MCF 10A (cell line): ENCODE data around the gene HPCA. TPM values are rescaled to one million over a fixed set of nuclear protein-coding genes. Genes with fewer than 3 reads are reported as not detected.

Source experiments
- BruUV-seq: library from RNA; stranded (reverse); fragments of 400-500 nt; replicated peaks from 2 replicates; lab custom pipeline; 2021; lab: Mats Ljungman, UMichigan
- CTCF ChIA-PET: fragments of 300-600 bp; sonication (Branson Sonifier 250); formaldehyde crosslinking; extraction: SDS; loops from one replicate; lab custom pipeline; 2021; ENCODE audit warnings: antibody characterized with exemption, inconsistent platforms; lab: Yijun Ruan, JAX
- POLR2A ChIA-PET: fragments of 300-600, 350-650 bp; sonication (Branson Sonifier 250); formaldehyde crosslinking; extraction: SDS; loops from one replicate; lab custom pipeline; 2020; ENCODE audit warnings: antibody characterized with exemption, inconsistent platforms; lab: Yijun Ruan, JAX
- DNase-seq: peaks from one replicate; pipeline ENCODE4 v3.0.0-alpha.2; 2018; ENCODE audit not compliant: unreplicated experiment
- H3K27ac Mint-ChIP-seq: one replicate; pipeline ENCODE4 v1.8.0; 2022; ENCODE audit warnings: mild to moderate bottlenecking, low read depth, mixed read lengths; ENCODE audit not compliant: unreplicated experiment
- H3K27me3 Mint-ChIP-seq: one replicate; pipeline ENCODE4 v1.8.0; 2022; ENCODE audit warnings: mixed read lengths; ENCODE audit not compliant: insufficient read depth, unreplicated experiment
- H3K36me3 Mint-ChIP-seq: one replicate; pipeline ENCODE4 v1.8.0; 2022; ENCODE audit warnings: mild to moderate bottlenecking, moderate library complexity, mixed read lengths; ENCODE audit not compliant: insufficient read depth, unreplicated experiment
- H3K4me1 Mint-ChIP-seq: one replicate; pipeline ENCODE4 v1.8.0; 2022; ENCODE audit warnings: mixed read lengths; ENCODE audit not compliant: insufficient read depth, unreplicated experiment
- H3K4me3 Mint-ChIP-seq: one replicate; pipeline ENCODE4 v1.8.0; 2022; ENCODE audit warnings: mild to moderate bottlenecking, moderate library complexity, mixed read lengths; ENCODE audit not compliant: unreplicated experiment
- H3K9me3 Mint-ChIP-seq: one replicate; pipeline ENCODE4 v1.8.0; 2022; ENCODE audit warnings: mixed read lengths; ENCODE audit not compliant: unreplicated experiment
- intact Hi-C: fragments of 100-400 bp; cut with micrococcal nuclease; formaldehyde crosslinking; loops from 2 replicates; pipeline ENCODE4 v1.14.1; 2022
- total RNA-seq: library from RNA; stranded (reverse); gene quantifications from 2 replicates; pipeline ENCODE4 v1.2.3, GENCODE V29; 2022
- TF ChIP-seq, protein P1 (sequence below): fragments of 200-600 bp; IDR thresholded peaks from one replicate; pipeline ENCODE4 v1.8.0; 2022; ENCODE audit warnings: antibody characterized with exemption, mild to moderate bottlenecking; ENCODE audit not compliant: unreplicated experiment

Gene HPCA
- total RNA-seq, 1 experiment from 2014 or later = not detected

DNA sequence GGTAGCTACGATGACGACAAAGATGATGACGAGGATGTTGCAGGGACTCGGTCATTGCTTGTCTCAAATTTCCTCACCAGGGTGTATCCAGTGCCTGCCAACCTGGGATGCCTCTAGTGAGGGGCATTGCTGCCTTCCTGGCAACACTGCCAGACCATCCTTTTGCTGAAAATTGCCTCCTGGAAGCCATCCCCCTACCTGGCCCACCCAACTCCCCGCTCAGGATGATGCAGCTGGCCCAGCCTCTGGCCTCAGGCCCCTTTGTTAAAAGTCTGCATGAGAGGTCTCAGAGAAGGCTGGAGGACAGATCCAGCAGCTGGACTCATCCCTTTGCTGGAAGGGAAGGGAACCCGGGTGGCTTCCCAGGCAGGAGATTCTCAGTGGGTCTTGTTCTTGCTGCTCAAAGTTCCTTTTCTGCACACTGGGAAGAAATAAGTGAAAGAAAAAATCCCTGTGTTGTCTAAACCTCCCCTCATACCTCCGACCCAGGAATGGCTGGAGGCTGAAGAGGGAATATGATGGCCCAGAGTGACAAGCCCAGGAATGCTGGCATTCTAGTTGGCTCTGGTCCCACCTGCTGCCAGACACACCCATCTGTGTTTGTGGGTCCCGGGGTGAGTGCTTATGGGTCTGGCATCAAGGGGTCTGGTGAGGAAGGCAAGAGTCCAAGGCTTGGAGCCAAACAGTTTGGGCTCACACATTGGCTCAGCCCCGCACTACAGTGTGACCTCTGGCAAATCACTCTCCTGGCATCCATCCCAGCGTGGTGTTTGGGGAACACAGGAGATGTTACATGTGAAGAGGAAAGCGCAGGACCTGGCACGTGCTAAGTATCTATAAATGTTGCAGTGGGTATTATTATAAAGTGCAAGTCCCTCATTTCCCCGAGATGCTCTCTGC lies 8.8 kb upstream of the HPCA start:
- Mint-ChIP-seq H3K4me3 (no peak overlapping the region), H3K27ac (no peak overlapping the region), H3K27me3 (peaks cover 11% of the 10 kb centered on the region), H3K4me1 (peaks cover 7% of the 10 kb centered on the region), H3K36me3 (no peaks in the 10 kb centered on the region), H3K9me3 (no peaks in the 10 kb centered on the region)
- TF ChIP-seq, protein P1, sequence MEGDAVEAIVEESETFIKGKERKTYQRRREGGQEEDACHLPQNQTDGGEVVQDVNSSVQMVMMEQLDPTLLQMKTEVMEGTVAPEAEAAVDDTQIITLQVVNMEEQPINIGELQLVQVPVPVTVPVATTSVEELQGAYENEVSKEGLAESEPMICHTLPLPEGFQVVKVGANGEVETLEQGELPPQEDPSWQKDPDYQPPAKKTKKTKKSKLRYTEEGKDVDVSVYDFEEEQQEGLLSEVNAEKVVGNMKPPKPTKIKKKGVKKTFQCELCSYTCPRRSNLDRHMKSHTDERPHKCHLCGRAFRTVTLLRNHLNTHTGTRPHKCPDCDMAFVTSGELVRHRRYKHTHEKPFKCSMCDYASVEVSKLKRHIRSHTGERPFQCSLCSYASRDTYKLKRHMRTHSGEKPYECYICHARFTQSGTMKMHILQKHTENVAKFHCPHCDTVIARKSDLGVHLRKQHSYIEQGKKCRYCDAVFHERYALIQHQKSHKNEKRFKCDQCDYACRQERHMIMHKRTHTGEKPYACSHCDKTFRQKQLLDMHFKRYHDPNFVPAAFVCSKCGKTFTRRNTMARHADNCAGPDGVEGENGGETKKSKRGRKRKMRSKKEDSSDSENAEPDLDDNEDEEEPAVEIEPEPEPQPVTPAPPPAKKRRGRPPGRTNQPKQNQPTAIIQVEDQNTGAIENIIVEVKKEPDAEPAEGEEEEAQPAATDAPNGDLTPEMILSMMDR = no peak
- ChIA-PET CTCF (interaction anchor here (0.6 to 3.7 kb wide), 20 partner anchors 8 to 469 kb away, joined by 3 to 24 read pairs (median 4); partner anchors contain the start of gene HPCA), POLR2A (no interaction called here)
- BruUV-seq = no TSS peak
- intact Hi-C loops = no loop called here
- DNase-seq = peak; percentile 37

DNA sequence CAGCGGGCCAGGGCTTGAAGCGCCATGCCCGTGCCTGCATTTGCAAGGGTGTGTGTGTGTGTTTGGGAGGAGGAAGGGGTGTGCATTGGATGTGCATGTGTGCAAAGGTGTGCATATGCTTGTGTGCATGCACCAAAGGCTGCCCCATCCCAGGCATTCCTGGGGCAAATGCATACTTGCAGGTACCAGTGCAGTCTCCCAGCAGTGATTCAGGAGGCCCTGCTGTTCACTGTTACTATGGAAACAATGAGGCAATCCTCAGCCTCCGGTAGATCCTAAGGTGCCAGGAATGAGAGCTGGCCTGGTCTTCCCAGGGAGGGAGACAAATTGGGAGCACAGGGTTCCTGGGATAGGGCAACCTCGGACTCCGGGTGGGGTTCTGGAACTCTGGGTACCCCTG lies 8.1 kb upstream of the HPCA start:
- ChIA-PET CTCF (interaction anchor here (0.6 to 0.7 kb wide), 3 partner anchors 131 to 363 kb away, joined by 3 read pairs; no protein-coding TSS in a partner anchor), POLR2A (interaction anchor here (1.1 kb wide), 1 partner anchor 208 kb away, joined by 4 read pairs; no protein-coding TSS in a partner anchor)
- peak; percentile 72 for DNase-seq
- BruUV-seq = no TSS peak
- Mint-ChIP-seq H3K4me1 (peaks cover 7% of the 10 kb centered on the region), H3K27me3 (peaks cover 12% of the 10 kb centered on the region), H3K36me3 (no peaks in the 10 kb centered on the region), H3K4me3 (no peak overlapping the region), H3K9me3 (no peaks in the 10 kb centered on the region), H3K27ac (no peak overlapping the region)
- intact Hi-C loops = no loop called here
- TF ChIP-seq, protein P1 = no peak

DNA sequence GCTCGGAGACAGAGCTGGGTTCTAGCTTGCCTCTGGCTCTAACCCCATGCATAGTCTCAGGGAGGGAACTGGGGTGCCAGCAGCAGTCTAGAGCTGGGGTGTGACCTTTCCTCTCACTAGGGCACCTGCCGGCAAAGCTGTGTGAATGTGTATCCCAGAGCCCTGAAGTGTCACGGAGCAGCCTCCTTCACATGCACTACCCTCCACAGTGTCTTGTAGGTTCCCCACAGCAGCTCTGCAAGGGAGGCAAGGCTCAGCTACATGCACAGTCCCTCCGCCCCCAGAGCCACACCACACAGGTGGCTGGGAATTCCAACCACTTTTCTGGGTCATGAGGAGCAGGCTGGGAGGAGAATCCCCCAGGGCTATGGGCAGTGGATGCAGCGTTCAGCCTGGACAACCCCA lies 7.7 kb upstream of the HPCA start:
- POLR2A ChIA-PET = interaction anchor here (1.1 kb wide), 1 partner anchor 208 kb away, joined by 4 read pairs; no protein-coding TSS in a partner anchor
- H3K4me1 Mint-ChIP-seq = peaks cover 7% of the 10 kb centered on the region
- TF ChIP-seq, protein P1 = no peak
- no peak for DNase-seq
- H3K27ac Mint-ChIP-seq = no peak overlapping the region
- no TSS peak for BruUV-seq
- H3K9me3 Mint-ChIP-seq = no peaks in the 10 kb centered on the region
- H3K27me3 Mint-ChIP-seq = peaks cover 16% of the 10 kb centered on the region
- intact Hi-C loops = no loop called here
- no peak overlapping the region for H3K4me3 Mint-ChIP-seq
- H3K36me3 Mint-ChIP-seq = no peaks in the 10 kb centered on the region
- CTCF ChIA-PET = interaction anchor here (0.6 to 0.7 kb wide), 4 partner anchors 130 to 479 kb away, joined by 3 to 6 read pairs (median 3); no protein-coding TSS in a partner anchor

DNA sequence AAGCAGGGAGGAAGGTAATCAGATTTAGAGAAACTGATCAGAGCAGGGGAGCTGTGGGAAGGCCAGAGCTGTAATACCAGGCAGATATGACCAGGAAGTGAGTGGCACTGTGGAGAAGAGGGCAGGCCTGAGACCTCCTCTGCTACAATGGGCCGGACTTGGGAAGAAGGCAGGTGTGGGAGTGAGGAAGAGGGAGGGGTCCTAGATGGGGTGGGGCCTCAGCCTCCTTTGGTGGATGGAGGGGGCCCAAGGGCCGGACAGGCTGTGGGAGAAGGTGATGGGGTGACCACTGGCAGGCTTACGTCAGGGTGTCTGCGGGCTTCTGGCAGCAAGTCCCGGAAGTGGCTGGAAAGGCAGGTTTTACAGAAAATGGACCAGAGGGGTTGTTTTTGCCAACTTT lies 5.0 kb upstream of the HPCA start:
- no TSS peak for BruUV-seq
- TF ChIP-seq, protein P1 = no peak
- Mint-ChIP-seq H3K4me3 (no peak overlapping the region), H3K27ac (no peak overlapping the region), H3K27me3 (peaks cover 36% of the 10 kb centered on the region), H3K36me3 (no peaks in the 10 kb centered on the region), H3K4me1 (peaks cover 7% of the 10 kb centered on the region), H3K9me3 (no peaks in the 10 kb centered on the region)
- no peak for DNase-seq
- ChIA-PET CTCF (interaction anchor here (1.3 to 1.7 kb wide), 3 partner anchors 9 to 22 kb away, joined by 3 to 5 read pairs (median 3); no protein-coding TSS in a partner anchor), POLR2A (no interaction called here)
- intact Hi-C loops = no loop called here
